RPMI8226 (cell line): ENCODE results near the gene CNN1.
A peak's percentile ranks its signal among the peaks of the same experiment; 100 is the strongest.
"Not testable (repeated sequence)": the region's sequence is repeated elsewhere in the genome, so short reads cannot be mapped to it uniquely, and the experiment has no call there.

Source experiments
- DNase-seq: peaks from one replicate; pipeline ENCODE4 v3.0.0-alpha.2; 2015

Gene CNN1

DNA sequence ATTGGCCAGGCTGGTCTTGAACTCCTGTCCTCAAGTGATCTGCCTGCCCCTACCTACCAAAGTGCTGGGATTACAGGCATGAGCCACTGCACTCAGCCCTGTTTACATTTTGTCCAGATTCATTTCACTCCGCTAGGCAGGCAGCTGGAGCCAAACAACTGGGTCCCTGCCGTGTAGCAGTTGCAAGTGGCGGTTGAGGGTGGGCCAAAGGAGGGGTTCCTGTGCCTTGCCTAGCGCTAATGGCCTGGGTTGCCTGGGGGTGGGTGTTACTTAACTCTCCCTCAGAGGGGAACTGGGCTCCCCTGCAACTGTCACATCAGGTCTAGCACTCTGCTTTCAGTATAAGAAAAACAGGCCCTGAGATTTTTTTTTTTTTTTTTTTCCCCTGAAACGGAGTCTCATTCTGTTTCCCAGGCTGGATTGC is 31.4 kb downstream of the CNN1 start:
- DNase-seq: no peak

DNA sequence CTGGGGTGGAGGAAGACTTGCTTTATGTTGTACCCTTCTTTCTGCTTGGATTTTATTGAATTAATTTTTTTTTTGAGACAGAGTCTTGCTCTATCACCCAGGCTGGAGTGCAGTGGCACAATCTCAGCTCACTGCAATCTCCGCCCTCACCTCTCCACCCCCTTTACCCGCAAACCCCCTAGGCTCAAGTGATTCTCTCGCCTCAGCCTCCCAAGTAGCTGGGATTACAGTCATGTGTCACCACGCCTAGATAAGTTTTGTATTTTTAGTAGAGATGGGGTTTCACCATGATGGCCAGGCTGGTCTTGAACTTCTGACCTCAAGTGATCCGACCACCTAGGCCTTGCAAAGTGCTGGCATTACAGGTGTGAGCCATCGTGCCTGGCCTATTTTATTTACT is 34.7 kb downstream of the CNN1 start:
- DNase-seq: not testable (repeated sequence)

DNA sequence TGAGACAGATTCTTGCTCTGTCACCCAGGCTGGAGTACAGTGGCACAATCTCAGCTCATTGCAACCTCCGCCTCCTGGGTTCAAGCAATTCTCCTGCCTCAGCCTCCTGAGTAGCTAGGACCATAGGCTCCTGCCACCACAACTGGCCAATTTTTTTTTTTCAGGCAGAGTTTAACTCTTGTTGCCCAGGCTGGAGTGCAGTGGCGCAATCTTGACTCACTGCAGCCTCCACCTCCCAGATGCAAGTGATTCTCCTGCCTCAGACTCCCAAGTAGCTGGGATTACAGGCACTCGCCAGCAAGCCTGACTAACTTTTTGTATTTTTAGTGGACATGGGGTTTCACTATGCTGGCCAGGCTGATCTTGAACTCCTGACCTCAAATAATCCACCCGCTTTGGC is 35.1 kb downstream of the CNN1 start:
- not testable (repeated sequence) for DNase-seq

DNA sequence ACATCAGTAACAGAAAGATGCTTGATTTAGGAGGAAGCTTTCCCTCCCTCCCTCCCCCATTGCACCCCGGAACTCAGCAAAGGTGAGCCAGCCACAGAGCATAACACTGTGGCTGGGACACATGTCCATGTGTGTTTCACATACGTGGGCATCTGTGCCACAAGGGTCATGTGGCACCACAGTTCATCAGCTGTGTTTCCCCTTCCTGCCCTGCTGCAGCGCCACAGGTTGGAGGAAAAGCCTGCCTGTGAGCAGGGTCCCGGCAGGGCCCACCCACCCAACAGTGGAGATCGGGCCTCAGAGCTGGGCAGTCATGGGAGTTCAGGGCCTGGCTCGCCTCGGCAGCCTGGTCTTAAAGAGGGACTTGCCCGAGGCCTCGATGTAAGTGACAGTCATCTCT is 36.0 kb downstream of the CNN1 start:
- no peak for DNase-seq

DNA sequence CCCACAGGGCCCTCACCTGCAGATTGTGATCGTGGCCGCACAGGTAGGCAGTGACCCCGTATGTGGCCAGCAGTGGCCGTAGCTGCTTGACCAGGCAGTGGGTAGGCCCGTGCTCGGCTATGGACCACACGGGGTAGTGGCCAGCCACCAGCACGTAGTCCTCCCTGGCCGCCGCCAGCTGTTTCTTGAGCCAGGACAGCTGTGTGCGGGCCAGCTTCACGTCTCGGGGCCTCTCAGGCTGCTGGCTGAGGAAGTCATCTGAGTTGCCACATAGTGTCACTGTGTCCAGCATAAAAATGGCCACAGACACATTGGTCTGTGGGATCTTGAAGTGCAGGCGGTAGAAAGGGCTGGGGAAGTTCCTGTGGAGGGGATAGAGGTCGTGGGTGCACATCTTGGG is 37.6 kb downstream of the CNN1 start:
- no peak for DNase-seq

DNA sequence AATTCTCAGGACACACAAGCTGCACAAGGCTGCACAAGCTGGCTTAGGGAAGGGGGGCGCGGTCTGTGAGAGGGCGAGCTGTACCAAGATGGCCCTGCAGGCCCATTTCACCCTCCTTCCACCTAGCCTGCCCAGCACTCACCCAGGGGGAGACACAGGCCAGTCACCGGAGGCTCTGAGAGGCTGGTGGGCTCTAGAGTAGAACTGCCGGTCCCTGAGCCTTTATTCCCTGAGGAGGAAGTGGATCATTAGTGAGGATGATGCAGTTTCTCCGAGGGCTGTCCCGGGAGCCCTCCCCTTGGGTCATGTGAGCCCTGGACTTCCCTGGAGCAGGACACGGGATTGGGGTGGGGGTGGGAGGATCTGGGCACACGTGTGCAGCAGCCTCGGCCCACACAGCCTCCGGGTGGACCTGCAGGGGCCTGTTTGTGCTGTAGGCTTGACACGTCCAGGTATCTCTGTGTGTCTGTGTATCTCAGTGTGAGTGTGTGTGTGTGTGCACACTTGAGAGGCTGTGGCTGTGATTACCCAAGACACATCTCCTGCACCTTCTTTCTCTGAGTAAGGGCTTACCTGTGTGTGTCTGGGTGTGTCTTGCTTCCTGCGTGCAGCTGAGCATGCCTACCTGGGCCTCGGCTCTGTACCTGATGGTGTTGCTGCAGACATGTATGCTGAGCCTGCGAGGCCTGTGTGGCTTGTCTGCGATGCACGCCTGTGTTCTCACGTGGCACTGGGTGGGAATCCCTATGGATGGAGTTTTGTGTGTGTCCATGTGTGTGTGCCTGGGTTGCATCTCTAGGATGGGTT is 39.0 kb downstream of the CNN1 start, which contains the start of gene ACP5:
Gene ACP5, minus strand, starts transcription at position 195 of the 807 bp plus-strand sequence. CDS start 328 bp downstream, outside the sequence.
- DNase-seq: no peak

DNA sequence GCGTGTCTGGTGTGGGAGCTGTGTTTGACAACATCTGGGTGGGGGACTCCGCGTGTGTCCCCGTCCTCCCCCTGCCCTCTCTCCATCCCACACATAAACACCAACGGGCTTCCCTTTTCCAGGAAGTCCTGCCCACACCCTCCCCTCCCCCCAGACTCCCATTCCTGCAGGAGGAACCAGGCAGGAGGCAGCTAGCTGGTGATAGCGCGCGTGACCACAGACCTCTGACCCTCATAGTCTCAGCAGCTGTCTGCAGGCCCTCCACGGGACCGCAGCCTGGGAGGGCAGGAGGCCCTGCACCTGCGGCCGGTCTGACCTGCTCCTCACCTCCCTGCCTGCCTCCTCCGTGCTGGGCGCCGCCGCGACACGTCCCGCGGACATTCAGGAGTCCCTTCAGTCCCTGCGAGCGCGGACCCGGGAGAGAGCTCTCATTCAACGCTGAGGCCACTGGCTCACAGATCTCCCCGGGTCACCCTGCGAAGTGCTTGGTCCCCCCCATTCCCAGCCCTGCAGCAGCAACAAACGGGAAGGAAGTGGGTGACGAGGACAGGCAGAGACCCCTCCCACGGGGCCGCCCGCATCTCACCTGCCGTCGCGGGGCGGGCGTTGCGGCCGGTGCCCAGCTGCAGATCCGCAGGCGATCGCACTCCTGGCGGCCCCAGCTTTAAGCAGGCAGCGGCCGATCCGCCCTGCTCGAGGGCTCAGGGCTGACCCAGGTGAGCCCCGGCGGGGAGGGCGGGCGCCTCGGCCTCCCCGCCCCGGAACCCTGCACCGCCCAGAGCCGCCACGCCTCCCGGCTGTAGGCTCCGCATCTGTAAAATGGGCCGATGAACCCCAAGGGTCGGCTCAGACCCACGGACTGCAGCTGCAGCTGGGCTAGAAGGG is 39.8 kb downstream of the CNN1 start:
- peak; percentile 66 for DNase-seq

DNA sequence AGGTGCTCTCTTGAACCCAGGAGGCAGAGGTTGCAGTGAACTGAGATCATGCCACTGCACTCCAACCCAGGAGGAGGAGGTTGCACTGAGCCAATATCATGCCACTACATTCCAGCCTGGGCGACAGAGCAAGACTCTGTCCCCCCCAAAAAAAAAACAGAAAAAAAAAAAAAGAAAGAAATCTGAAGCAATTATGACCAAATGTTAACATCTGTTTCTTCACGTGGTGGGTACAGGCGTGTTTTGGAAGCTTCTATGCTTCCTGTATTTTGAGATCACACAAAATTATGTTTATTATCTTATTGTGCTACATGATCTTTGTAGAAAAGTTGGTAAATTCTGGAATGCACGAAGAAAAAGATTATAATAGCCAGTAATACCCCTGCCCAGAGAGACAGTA is 41.5 kb downstream of the CNN1 start:
- no peak for DNase-seq

DNA sequence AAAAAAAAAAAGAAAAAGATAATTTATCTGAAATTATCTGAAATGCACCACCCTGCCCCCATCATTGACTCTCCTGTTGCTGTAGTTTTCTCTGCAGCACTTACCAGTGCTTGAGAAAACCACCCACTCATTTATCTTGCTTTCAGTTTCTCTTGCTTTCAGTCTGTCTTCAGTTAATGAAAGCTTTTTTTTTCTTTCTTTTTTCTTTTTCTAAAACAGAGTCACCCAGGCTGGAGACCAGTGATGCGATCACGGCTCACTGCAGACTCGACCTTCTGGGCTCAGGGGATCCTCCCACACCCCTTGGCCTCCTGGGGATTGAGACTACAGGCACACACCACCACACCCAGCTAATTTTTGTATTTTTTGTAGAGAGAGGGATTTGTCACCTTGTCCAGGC is 43.1 kb downstream of the CNN1 start:
- peak; percentile 52 for DNase-seq

DNA sequence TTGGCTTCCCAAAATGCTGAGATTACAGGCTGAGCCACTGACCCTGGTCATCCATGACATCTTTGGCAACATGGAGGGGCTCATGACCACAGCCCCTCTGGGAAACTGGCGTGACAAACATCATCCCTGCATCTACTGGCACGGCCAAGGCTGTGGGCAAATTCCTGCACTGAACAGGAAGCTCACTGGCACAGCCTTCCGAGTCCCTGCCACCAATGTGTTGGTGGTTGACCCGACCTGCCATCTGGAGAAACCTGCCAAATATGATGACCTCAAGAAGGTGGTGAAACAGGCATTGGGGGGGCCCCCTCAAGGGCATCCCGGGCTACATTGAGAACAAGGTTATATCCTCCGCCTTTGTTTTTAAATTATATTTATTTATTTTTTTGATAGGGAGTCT is 47.7 kb downstream of the CNN1 start:
- DNase-seq: no peak

DNA sequence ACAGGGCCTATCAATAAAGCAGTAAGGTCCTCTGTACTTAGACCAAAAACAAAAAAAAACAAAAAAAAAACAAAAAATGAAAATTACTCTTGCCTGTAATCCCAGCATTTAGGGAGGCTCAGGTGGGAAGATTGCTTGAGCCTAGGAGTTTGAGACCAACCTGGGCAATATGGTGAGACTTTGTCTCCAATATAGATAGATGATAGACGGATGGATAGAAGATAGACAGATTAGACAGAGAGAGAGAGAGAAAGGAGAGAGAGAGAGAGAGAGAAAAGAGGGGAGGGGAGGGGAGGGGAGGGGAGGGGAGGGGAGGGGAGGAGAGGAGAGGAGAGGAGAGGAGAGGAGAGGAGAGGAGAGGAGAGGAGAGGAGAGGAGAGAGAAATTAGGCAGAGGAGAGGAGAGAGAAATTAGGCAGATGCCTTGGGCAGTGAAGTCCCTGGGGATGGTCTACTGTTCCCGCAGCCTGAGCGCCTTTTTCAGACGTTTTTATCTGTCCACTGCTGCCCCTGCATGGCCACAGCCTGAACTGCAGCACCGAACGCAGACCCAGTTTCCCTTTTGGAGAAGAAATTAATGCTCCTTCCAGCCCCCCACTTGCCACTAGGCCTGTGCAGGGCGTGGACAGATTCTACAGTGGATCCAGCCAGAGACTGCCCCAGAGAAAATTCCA is 48.8 kb downstream of the CNN1 start:
- DNase-seq: peak; percentile 75

DNA sequence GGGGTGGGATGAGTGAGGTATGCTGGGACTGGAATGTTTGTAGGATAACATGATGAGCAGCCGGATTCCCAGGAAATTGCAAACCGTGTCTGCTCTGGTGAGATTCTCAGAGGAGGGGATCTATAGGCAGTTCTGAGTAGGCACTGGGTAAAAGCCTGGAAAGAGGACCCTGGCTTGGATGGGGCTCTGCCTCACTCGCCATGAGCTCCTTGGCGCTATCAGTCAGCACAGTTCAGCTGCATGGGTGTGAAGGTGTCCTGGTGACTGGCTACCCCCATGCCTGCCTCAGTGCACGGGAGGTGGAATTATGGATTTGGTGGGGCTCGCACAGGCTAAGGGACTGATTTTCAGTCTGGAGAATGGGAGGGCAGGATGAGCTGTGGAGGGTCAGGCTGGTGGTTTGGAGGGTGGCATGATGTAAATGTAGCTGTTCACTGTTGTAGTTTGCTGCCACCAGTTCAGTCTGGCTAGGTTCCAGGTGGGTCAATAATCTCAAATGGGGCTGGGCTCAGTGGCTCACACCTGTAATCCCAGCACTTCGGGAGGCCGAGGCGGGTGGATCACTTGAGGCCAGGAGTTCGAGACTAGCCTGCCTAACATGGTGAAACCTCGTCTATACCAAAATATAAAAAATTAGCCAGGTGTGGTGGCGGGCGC is 49.5 kb downstream of the CNN1 start:
- DNase-seq: no peak

DNA sequence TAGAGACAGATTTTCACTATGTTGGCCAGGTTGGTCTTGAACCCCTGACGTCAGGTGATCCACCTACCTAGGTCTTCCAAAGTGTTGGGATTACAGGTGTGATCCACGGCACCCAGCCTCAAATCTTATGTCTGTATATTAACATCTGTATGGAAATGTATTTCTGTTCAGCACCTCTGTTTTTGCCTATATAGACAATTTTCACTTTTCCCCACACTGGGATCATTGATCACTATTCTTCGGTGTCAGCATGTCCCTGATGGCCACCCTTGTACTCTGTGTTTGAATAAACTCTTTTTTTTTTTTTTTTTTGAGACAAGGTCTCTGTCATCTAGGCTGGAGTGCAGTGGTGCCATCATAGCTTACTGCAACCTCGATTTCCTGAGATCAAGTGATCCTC is 55.4 kb downstream of the CNN1 start:
- no peak for DNase-seq

DNA sequence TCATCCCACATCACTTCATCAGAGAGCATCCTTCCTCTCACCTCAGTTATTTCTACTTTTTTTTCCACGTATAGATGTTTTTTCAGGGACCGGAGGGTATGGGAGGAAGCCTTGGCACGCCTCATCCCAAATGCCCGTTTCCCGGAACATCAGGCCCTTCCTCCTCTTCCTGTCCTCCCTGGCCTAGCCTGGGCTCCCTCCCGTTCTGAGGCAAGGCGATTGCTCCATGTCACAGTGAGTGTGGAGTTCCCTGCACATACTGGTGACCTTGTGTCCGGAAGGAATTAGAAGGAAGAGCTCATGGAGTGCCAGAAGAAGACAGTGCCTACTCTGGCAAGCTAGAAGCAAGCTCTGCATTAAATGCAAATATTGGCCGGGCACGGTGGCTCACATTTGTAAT is 57.5 kb downstream of the CNN1 start:
- DNase-seq: no peak

DNA sequence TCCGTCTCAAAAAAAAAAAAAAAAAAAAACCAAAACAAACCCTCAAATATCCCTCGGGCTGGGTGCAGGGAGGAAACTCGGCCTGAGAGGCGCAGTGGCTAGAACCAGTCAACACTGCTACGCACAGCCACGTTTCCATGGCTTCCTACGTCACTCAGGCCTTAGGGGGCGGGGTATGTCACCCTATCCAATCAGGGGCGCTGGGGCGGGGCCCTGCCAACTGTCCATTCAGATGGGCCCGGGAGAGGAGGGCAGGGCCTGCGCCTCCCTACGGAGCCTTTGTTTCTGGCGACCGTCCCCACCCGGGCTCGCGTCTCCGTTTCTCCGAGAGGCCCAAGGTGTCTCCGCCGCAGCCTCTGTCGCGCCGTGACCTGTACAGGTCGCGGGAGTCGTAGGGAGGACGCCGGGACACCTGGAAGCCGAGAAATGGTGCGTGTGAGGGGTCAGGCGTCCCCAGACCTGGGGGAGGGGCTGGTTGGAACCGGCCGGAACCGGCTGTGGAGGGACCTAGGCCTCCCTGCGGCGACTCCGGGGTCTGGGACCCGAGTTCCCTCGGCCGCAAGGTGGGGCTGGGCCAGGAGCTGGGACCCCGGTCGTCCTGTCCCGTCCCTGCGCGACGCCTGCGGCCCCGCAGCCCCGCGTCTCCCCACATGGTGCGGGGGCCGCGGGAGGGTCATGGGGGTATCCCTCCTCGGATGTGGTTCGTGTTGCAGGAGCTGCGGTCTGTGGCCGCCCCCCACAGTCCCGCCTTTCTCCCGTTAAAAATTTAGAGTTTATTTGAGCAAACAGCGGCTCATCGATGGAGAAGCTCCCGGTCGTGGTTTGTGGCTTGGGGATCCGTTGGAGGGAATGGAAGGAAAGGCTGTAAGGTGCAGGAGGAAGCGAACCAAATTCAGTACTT is 58.8 kb downstream of the CNN1 start, which contains the start of gene ZNF627:
Gene ZNF627, plus strand, starts transcription at position 282 of the 901 bp plus-strand sequence. Its CDS starts 145 bp downstream, at position 427.
- DNase-seq: peak; percentile 99

DNA sequence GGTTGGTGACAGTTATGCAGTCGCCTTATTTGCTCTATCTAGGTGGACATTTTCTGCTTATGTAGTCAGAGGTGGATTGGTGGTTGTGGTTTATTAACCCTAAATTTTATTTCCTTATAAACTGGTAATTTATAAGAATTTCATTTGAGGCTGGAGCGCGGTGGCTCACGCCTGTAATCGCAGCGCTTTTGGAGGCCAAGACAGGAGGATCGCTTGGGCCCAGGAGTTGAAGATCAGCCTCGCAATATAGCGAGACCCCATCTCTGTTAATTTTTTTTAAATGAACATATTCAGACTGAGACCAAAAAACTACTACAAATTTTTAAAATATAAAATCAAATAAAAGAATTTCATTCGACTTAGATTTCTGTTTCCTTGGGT is 59.4 kb downstream of the CNN1 start:
- DNase-seq: no peak

DNA sequence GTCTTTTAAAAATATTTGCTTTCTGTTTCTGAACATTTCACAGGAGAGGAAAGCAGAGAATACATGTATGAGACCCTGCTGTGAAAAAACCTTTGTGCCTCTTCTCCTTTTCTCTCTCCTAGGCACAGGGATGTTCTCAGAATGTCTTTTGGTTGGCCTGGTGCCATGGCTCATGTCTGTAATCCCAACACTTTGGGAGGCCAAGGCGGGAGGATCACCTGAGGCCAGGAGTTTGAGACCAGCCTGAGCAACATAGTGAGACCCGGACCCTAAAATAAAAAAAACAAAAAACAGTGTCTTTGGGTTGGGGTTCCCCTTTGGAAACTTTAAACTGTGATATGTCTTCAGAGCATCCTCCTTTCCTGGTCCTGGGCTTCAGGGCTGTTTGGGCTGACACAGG is 60.1 kb downstream of the CNN1 start:
- DNase-seq: no peak

DNA sequence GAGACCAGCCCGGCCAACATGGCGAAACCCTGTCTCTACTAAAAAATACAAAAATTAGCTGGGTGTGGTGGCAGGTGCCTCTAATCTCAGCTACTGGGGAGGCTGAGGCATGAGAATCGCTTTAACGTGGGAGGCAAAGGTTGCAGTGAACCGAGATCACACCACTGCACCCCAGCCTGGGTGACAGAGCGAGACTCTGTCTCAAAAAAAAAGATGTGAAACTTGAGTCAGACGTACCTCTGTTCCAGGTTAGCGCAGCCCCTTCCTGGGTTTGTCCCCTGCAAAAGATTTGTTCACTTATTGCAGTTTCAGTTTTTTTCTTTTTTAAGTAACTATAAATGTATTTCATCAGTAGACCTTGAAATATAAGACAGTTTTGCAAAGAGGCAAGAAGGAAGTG is 61.1 kb downstream of the CNN1 start:
- DNase-seq: not testable (repeated sequence)
